ENCODE measurements around the gene USP3.

- TF ChIP-seq SNAI2 (CRISPR knock-in tag; IDR thresholded peaks at IDR 0.05) (no peak), OSR1 (CRISPR knock-in tag; IDR thresholded peaks at IDR 0.05) (no peak)
These were observed 37.8 kb upstream of the USP3 start for GRCh38 chr15:63466378-63467192.

Data from SK-N-SH treated with all-trans-retinoic acid at 6 μM for 48 hours (cell line).